HepG2 (cell line): ENCODE results near the gene PSME3IP1. TPM values are rescaled to one million over a fixed set of nuclear protein-coding genes. Genes with fewer than 3 reads are reported as not detected.

Source experiments
- ARNTL ChIP-seq: sonication (generic); formaldehyde crosslinking; IDR thresholded peaks from 2 replicates; pipeline ENCODE4 v1.4.0; 2020; ENCODE audit warnings: mild to moderate bottlenecking, missing genetic modification reagents
- ATF2 ChIP-seq: sonication (generic); formaldehyde crosslinking; IDR thresholded peaks from 2 replicates; pipeline ENCODE4 v1.4.0; 2020; ENCODE audit warnings: missing genetic modification reagents
- ATF7-NPFF ChIP-seq: sonication (generic); formaldehyde crosslinking; IDR thresholded peaks from 2 replicates; pipeline ENCODE4 v1.8.1; 2023; ENCODE audit warnings: mild to moderate bottlenecking, low read depth, missing genetic modification reagents, moderate library complexity
- DDIT3 ChIP-seq: sonication (generic); formaldehyde crosslinking; IDR thresholded peaks from 2 replicates; pipeline ENCODE4 v1.4.0; 2020; ENCODE audit warnings: mild to moderate bottlenecking, missing genetic modification reagents
- DPF2 ChIP-seq: sonication (generic); formaldehyde crosslinking; IDR thresholded peaks from 2 replicates; pipeline ENCODE4 v1.4.0; 2020; ENCODE audit warnings: mild to moderate bottlenecking, low read depth, missing genetic modification reagents, borderline replicate concordance
- HNF4A ChIP-seq: sonication (generic); formaldehyde crosslinking; IDR thresholded peaks from 2 replicates; pipeline ENCODE4 v1.4.0; 2020; ENCODE audit warnings: missing genetic modification reagents
- HOXA3 ChIP-seq: sonication (generic); formaldehyde crosslinking; IDR thresholded peaks from 2 replicates; pipeline ENCODE4 v1.5.0; 2020; ENCODE audit warnings: missing genetic modification reagents
- IRF2 ChIP-seq: IDR thresholded peaks from 2 replicates; pipeline ENCODE4 v1.6.1; 2018; ENCODE audit warnings: missing genetic modification reagents, missing compliant biosample characterization
- KDM6A ChIP-seq: IDR thresholded peaks from 2 replicates; pipeline ENCODE4 v1.6.1; 2016; ENCODE audit warnings: low read depth
- KLF9 ChIP-seq: IDR thresholded peaks from 2 replicates; pipeline ENCODE4 v1.6.1; 2016; ENCODE audit warnings: low read depth
- MIER2 ChIP-seq: IDR thresholded peaks from 2 replicates; pipeline ENCODE4 v1.6.1; 2016; ENCODE audit warnings: missing biosample characterization, missing genetic modification reagents
- NFE2 ChIP-seq: sonication (generic); formaldehyde crosslinking; IDR thresholded peaks from 2 replicates; pipeline ENCODE4 v1.4.0; 2020; ENCODE audit warnings: missing genetic modification reagents
- POLR2G ChIP-seq: fragments of 200-400 bp; formaldehyde crosslinking; IDR thresholded peaks from 2 replicates; pipeline ENCODE4 v1.6.1; 2018; ENCODE audit warnings: mild to moderate bottlenecking, low read depth, low read length, moderate library complexity
- SATB2 ChIP-seq: sonication (generic); formaldehyde crosslinking; IDR thresholded peaks from 2 replicates; pipeline ENCODE4 v1.5.0; 2020; ENCODE audit warnings: missing genetic modification reagents
- ZFP1 ChIP-seq: IDR thresholded peaks from 2 replicates; pipeline ENCODE4 v1.6.1; 2016
- ZNF280B ChIP-seq: sonication (generic); formaldehyde crosslinking; IDR thresholded peaks from 2 replicates; pipeline ENCODE4 v1.5.0; 2020; ENCODE audit warnings: missing genetic modification reagents, mild to moderate bottlenecking, borderline replicate concordance
- ZNF430 ChIP-seq: sonication (generic); formaldehyde crosslinking; IDR thresholded peaks from 2 replicates; pipeline ENCODE4 v1.9.0; 2021; ENCODE audit warnings: mild to moderate bottlenecking, missing genetic modification reagents
- ZNF570 ChIP-seq: sonication (generic); formaldehyde crosslinking; IDR thresholded peaks from 2 replicates; pipeline ENCODE4 v1.4.0; 2020; ENCODE audit warnings: mild to moderate bottlenecking, missing genetic modification reagents, borderline replicate concordance
- ZNF776 ChIP-seq: sonication (generic); formaldehyde crosslinking; IDR thresholded peaks from 2 replicates; pipeline ENCODE4 v1.4.0; 2020; ENCODE audit warnings: mild to moderate bottlenecking, missing genetic modification reagents
- ZNF792 ChIP-seq: IDR thresholded peaks from 2 replicates; pipeline ENCODE4 v1.6.1; 2016
- polyA plus RNA-seq, 8 experiments: library from polyadenylated mRNA; depleted of rRNA in 3 of 8; stranded (reverse) in 7 of 8; unstranded in 1 of 8; fragments of >200 nt; fragmentation: Illumina TruSeq in 4 of 8; extraction: Trizol in 4 of 8; gene quantifications; 2 replicates each; pipeline versions ENCODE4 v1.2.1 to v1.2.3, GENCODE V29; 2011 to 2016; ENCODE audit warnings: low read depth in 4 of 8, missing spikeins in 1 of 8, mixed read lengths in 1 of 8; ENCODE audit not compliant: insufficient read depth in 1 of 8
- total RNA-seq, 5 experiments: library from RNA; depleted of rRNA; stranded (reverse); fragments of >200 nt; fragmentation: Illumina TruSeq; extraction: Trizol; gene quantifications; 2 replicates each; pipeline ENCODE4 v1.2.3, GENCODE V29; 2016; ENCODE audit warnings: low read depth in 1 of 5
- TF ChIP-seq, protein P1 (sequence below): fragments of 450-650 bp; IDR thresholded peaks from 2 replicates; pipeline ENCODE4 v1.6.1; 2017; ENCODE audit warnings: mild to moderate bottlenecking
- TF ChIP-seq, protein P2 (sequence below): sonication (generic); formaldehyde crosslinking; IDR thresholded peaks from 2 replicates; pipeline ENCODE4 v1.4.0; 2020; ENCODE audit warnings: missing genetic modification reagents, borderline replicate concordance

PSME3IP1 gene
- total and polyA plus RNA-seq, 2 of the 13 experiments (the other 11 are each of a cell fraction or from before 2014, with no cell fraction given): 90.8 to 99.8 TPM

DNA sequence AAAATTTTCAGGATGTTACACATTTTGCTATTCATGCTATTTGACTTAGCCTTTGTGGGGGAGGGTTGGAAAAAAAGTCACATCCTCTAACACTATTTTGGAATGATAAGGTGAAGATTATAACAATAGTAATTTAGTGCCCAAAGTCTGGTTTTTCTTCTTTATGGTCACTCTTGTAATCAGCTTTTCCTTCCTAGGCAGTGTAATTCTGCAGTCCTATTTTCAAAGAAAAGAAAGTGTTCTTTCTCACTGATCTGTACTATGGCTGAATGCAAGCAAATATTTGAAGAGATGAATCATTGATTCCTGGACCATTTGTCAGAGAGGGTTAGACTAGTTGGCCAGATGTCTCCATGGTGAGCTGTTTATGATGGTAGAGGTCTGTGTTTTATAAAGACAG, 8.7 kb upstream of the PSME3IP1 start (continued):
- no peak for TF ChIP-seq ARNTL
- TF ChIP-seq ZNF570 (CRISPR knock-in tag): no peak
- peak; percentile 100 for TF ChIP-seq ZNF792 (CRISPR knock-in tag)
- TF ChIP-seq, protein P1, sequence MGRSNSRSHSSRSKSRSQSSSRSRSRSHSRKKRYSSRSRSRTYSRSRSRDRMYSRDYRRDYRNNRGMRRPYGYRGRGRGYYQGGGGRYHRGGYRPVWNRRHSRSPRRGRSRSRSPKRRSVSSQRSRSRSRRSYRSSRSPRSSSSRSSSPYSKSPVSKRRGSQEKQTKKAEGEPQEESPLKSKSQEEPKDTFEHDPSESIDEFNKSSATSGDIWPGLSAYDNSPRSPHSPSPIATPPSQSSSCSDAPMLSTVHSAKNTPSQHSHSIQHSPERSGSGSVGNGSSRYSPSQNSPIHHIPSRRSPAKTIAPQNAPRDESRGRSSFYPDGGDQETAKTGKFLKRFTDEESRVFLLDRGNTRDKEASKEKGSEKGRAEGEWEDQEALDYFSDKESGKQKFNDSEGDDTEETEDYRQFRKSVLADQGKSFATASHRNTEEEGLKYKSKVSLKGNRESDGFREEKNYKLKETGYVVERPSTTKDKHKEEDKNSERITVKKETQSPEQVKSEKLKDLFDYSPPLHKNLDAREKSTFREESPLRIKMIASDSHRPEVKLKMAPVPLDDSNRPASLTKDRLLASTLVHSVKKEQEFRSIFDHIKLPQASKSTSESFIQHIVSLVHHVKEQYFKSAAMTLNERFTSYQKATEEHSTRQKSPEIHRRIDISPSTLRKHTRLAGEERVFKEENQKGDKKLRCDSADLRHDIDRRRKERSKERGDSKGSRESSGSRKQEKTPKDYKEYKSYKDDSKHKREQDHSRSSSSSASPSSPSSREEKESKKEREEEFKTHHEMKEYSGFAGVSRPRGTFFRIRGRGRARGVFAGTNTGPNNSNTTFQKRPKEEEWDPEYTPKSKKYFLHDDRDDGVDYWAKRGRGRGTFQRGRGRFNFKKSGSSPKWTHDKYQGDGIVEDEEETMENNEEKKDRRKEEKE: no peak
- TF ChIP-seq SATB2 (CRISPR knock-in tag): no peak
- TF ChIP-seq HOXA3 (CRISPR knock-in tag): no peak
- no peak for TF ChIP-seq ZNF430 (CRISPR knock-in tag)
- peak; percentile 94 for TF ChIP-seq DPF2 (CRISPR knock-in tag)
- TF ChIP-seq DDIT3: no peak
- TF ChIP-seq ZNF280B (CRISPR knock-in tag): no peak
- no peak for TF ChIP-seq KDM6A (CRISPR knock-in tag)
- peak; percentile 57; the same call in 1 of the 2 replicates for TF ChIP-seq HNF4A
- 0 out of 2 replicates have a peak, but pooled peaks have one; percentile 69 for TF ChIP-seq MIER2 (CRISPR knock-in tag)
- TF ChIP-seq NFE2: no peak
- peak; percentile 81 for TF ChIP-seq ATF2 (CRISPR knock-in tag)
- peak; percentile 44; the same call in 1 of the 2 replicates for TF ChIP-seq KLF9 (CRISPR knock-in tag)
- peak; percentile 73; the same call in 1 of the 2 replicates for TF ChIP-seq IRF2 (CRISPR knock-in tag)
- TF ChIP-seq, protein P2, sequence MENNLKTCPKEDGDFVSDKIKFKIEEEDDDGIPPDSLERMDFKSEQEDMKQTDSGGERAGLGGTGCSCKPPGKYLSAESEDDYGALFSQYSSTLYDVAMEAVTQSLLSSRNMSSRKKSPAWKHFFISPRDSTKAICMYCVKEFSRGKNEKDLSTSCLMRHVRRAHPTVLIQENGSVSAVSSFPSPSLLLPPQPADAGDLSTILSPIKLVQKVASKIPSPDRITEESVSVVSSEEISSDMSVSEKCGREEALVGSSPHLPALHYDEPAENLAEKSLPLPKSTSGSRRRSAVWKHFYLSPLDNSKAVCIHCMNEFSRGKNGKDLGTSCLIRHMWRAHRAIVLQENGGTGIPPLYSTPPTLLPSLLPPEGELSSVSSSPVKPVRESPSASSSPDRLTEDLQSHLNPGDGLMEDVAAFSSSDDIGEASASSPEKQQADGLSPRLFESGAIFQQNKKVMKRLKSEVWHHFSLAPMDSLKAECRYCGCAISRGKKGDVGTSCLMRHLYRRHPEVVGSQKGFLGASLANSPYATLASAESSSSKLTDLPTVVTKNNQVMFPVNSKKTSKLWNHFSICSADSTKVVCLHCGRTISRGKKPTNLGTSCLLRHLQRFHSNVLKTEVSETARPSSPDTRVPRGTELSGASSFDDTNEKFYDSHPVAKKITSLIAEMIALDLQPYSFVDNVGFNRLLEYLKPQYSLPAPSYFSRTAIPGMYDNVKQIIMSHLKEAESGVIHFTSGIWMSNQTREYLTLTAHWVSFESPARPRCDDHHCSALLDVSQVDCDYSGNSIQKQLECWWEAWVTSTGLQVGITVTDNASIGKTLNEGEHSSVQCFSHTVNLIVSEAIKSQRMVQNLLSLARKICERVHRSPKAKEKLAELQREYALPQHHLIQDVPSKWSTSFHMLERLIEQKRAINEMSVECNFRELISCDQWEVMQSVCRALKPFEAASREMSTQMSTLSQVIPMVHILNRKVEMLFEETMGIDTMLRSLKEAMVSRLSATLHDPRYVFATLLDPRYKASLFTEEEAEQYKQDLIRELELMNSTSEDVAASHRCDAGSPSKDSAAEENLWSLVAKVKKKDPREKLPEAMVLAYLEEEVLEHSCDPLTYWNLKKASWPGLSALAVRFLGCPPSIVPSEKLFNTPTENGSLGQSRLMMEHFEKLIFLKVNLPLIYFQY (CRISPR knock-in tag): no peak
- TF ChIP-seq ZNF776 (CRISPR knock-in tag): no peak
- TF ChIP-seq ZFP1: peak; percentile 76; the same call in 1 of the 2 replicates
- TF ChIP-seq POLR2G: no peak
- TF ChIP-seq ATF7-NPFF (CRISPR knock-in tag): no peak
